ENCODE data around the gene STYXL2.

STYXL2 gene

DNA sequence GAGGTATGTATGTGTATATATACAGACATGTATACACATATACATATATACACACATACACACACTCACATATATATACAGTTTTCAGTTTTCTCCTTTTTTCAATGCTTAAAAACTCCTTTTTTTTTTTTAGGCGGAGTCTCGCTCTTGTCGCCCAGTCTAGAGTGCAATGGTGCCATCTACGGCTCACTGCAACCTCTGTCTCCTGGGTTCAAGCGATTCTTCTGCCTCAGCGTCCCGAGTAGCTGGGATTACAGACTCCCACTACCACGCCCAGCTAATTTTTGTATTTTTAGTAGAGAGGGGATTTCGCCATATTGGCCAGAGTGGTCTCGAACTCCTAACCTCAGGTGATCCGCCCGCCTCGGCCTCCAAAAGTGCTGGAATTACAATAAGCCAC, 27.0 kb downstream of the STYXL2 start:
- TF ChIP-seq, protein P1, sequence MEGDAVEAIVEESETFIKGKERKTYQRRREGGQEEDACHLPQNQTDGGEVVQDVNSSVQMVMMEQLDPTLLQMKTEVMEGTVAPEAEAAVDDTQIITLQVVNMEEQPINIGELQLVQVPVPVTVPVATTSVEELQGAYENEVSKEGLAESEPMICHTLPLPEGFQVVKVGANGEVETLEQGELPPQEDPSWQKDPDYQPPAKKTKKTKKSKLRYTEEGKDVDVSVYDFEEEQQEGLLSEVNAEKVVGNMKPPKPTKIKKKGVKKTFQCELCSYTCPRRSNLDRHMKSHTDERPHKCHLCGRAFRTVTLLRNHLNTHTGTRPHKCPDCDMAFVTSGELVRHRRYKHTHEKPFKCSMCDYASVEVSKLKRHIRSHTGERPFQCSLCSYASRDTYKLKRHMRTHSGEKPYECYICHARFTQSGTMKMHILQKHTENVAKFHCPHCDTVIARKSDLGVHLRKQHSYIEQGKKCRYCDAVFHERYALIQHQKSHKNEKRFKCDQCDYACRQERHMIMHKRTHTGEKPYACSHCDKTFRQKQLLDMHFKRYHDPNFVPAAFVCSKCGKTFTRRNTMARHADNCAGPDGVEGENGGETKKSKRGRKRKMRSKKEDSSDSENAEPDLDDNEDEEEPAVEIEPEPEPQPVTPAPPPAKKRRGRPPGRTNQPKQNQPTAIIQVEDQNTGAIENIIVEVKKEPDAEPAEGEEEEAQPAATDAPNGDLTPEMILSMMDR (IDR thresholded peaks at IDR 0.05; ENCODE audit: low read depth, low read length, missing control alignments) = no peak
- no peak for DNase-seq (ENCODE audit: extremely low read depth, low read depth)
- H3K4me3 ChIP-seq (replicated peaks; ENCODE audit: low read depth, low read length) = peak overlapping the region; percentile 12; the same call in 1 of the 2 replicates

GRCh38 chr1:167121375-167122120, 27.7 kb downstream of the STYXL2 start:
- DNase-seq (ENCODE audit: extremely low read depth, low read depth) = no peak
- TF ChIP-seq, protein P1 (IDR thresholded peaks at IDR 0.05; ENCODE audit: low read depth, low read length, missing control alignments) = no peak
- H3K4me3 ChIP-seq (replicated peaks; ENCODE audit: low read depth, low read length) = peak overlapping the region; percentile 12; the same call in 1 of the 2 replicates

DNA sequence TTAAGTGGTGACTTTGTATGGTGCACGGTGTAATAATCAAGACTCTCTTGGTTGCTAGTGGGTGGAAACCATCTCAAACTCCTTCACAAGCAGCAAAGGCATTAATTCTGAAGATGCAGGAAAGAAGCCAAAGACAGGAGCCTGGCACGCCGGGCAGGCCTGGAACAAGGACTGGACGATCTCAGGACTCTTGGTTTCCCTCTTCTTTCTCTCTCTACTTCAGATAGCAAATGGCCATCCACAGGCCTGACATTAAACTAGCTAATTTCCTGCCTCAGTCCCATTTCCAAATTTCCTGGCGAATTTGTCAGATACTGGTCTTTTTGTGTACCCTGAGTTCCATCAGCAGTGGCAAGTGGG, 28.2 kb downstream of the STYXL2 start:
- no peak overlapping the region for H3K4me3 ChIP-seq (replicated peaks; ENCODE audit: low read depth, low read length)
- TF ChIP-seq, protein P1 (IDR thresholded peaks at IDR 0.05; ENCODE audit: low read depth, low read length, missing control alignments) = no peak
- DNase-seq (ENCODE audit: extremely low read depth, low read depth) = no peak

DNA sequence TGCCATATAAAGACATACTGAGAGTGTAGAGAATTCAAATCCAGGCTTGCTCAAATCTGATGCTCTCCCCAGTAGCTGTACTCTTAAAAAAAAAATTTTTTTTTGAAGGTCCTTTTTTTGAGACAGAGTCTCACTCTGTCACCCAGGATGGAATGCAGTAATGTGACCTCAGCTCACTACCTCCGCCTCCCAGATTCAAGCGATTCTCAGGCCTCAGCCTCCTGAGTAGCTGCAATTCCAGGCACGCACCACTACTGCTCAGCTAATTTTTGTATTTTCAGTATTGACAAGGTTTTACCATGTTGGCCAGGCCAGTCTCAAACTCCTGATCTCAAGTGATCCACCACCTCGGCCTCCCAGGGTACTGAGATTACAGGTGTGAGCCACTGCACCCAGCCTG, 28.7 kb downstream of the STYXL2 start:
- TF ChIP-seq, protein P1 (IDR thresholded peaks at IDR 0.05; ENCODE audit: low read depth, low read length, missing control alignments) = no peak
- no peak for DNase-seq (ENCODE audit: extremely low read depth, low read depth)
- H3K4me3 ChIP-seq (replicated peaks; ENCODE audit: low read depth, low read length) = no peak overlapping the region

DNA sequence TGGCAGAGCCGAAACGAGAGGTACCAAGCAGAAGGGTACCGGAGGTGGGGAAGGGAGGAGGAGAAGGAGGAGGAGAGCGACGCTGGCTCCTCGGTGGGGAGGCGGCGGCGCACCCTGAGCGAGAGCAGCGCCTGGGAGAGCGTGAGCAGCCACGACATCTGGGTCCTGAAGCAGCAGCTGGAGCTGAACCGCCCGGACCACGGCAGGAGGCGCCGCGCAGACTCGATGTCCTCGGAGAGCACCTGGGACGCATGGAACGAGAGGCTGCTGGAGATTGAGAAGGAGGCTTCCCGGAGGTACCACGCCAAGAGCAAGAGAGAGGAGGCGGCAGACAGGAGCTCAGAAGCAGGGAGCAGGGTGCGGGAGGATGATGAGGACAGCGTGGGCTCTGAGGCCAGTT, 32.4 kb downstream of the STYXL2 start:
- TF ChIP-seq, protein P1 (IDR thresholded peaks at IDR 0.05; ENCODE audit: low read depth, low read length, missing control alignments) = no peak
- DNase-seq (ENCODE audit: extremely low read depth, low read depth) = no peak
- no peak overlapping the region for H3K4me3 ChIP-seq (replicated peaks; ENCODE audit: low read depth, low read length)

DNA sequence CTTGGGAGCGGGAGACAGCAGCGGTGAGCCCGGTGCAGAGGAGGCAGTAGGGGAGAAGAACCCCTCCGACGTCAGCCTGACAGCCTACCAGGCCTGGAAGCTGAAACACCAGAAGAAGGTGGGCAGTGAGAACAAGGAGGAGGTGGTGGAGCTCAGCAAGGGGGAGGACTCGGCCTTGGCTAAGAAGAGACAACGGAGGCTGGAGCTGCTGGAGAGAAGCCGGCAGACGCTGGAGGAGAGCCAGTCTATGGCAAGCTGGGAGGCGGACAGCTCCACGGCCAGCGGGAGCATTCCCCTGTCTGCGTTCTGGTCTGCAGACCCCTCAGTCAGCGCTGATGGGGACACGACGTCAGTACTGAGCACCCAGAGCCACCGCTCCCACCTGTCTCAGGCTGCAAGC, 32.9 kb downstream of the STYXL2 start:
- H3K4me3 ChIP-seq (replicated peaks; ENCODE audit: low read depth, low read length) = no peak overlapping the region
- no peak for DNase-seq (ENCODE audit: extremely low read depth, low read depth)
- TF ChIP-seq, protein P1 (IDR thresholded peaks at IDR 0.05; ENCODE audit: low read depth, low read length, missing control alignments) = no peak

GRCh38 chr1:167127236-167127635, 33.4 kb downstream of the STYXL2 start:
- TF ChIP-seq, protein P1 (IDR thresholded peaks at IDR 0.05; ENCODE audit: low read depth, low read length, missing control alignments) = no peak
- no peak overlapping the region for H3K4me3 ChIP-seq (replicated peaks; ENCODE audit: low read depth, low read length)
- DNase-seq (ENCODE audit: extremely low read depth, low read depth) = no peak

All from HFF-Myc (cell line).